B cell (primary cell): ENCODE measurements around the gene RANBP10. TPM values are rescaled to one million over a fixed set of nuclear protein-coding genes. Genes with fewer than 3 reads are reported as not detected.

Experiments
- ATAC-seq: fragments of 200-7000 bp; cut with Tn5 transposase; one replicate; pipeline ENCODE4 v1.10.0; 2021; ENCODE audit warnings: low read depth, mild to moderate bottlenecking, moderate number of reproducible peaks, moderate library complexity
- CTCF ChIA-PET: fragments of 350-600 bp; sonication (Branson Sonifier 250); formaldehyde crosslinking; loops from one replicate; lab custom pipeline; 2021; ENCODE audit warnings: antibody characterized with exemption, inconsistent platforms; lab: Charles Lee
- POLR2A ChIA-PET: fragments of 350-600 bp; sonication (Branson Sonifier 250); formaldehyde crosslinking; loops from one replicate; lab custom pipeline; 2021; ENCODE audit warnings: antibody characterized with exemption; lab: Charles Lee
- DNase-seq: peaks from one replicate; pipeline ENCODE4 v3.0.0; 2013
- H2AFZ ChIP-seq: 2 replicates; pipeline ENCODE4 v1.6.1; 2012; ENCODE audit warnings: mild to moderate bottlenecking, low read depth, low read length; ENCODE audit not compliant: insufficient read depth, poor library complexity, severe bottlenecking
- H3K27ac ChIP-seq, 2 donors: 1 replicate in 1 of 2; 2 replicates in 1 of 2; pipeline ENCODE4 v1.5.1; 2012 to 2013; ENCODE audit warnings: low read length in 2 of 2, mild to moderate bottlenecking in 2 of 2, moderate library complexity in 1 of 2
- H3K27me3 ChIP-seq, 4 experiments: fragments of 200-600 bp in 1 of 4; sonication (generic) in 1 of 4; replicated peaks in 1 of 4; 1 replicate in 2 of 4; 2 replicates in 2 of 4; pipeline versions ENCODE4 v1.6.1 to v1.7.0; 2013 to 2016; ENCODE audit warnings: low read length in 3 of 4, mild to moderate bottlenecking in 2 of 4, mixed read lengths in 1 of 4, moderate library complexity in 1 of 4; ENCODE audit not compliant: insufficient read depth in 4 of 4, control insufficient read depth in 3 of 4; ENCODE audit errors: control extremely low read depth in 1 of 4
- H3K36me3 ChIP-seq, 2 experiments: replicated peaks in 1 of 2; 1 replicate in 1 of 2; 2 replicates in 1 of 2; pipeline versions ENCODE4 v1.6.1 to v1.7.1; 2013; ENCODE audit warnings: low read length in 1 of 2; ENCODE audit not compliant: insufficient read depth in 2 of 2, control insufficient read depth in 1 of 2; ENCODE audit errors: control extremely low read depth in 1 of 2, extremely low read depth in 1 of 2
- H3K4me1 ChIP-seq, 2 donors: fragments of 200-600 bp in 1 of 2; sonication (generic) in 1 of 2; 1 replicate in 1 of 2; 2 replicates in 1 of 2; pipeline versions ENCODE4 v1.5.1 to v1.6.1; 2013 to 2017; ENCODE audit warnings: low read length in 2 of 2; ENCODE audit not compliant: control insufficient read depth in 2 of 2, insufficient read depth in 2 of 2
- H3K4me2 ChIP-seq: replicated peaks from 2 replicates; pipeline ENCODE3; 2012; ENCODE audit warnings: mild to moderate bottlenecking, low read depth, low read length; ENCODE audit not compliant: poor library complexity, severe bottlenecking
- H3K4me3 ChIP-seq, 5 experiments: fragments of 200-600 bp in 1 of 5; sonication (generic) in 1 of 5; 1 replicate in 3 of 5; 2 replicates in 2 of 5; pipeline versions ENCODE4 v1.5.1 to v1.7.0; 2011 to 2016; ENCODE audit warnings: low read length in 4 of 5, mild to moderate bottlenecking in 4 of 5, low read depth in 2 of 5, control low read depth in 1 of 5, moderate library complexity in 1 of 5; ENCODE audit not compliant: insufficient read depth in 1 of 5; ENCODE audit errors: control extremely low read depth in 1 of 5, extremely low read depth in 1 of 5
- H3K79me2 ChIP-seq: fragments of 200-600 bp; sonication (generic); one replicate; pipeline ENCODE4 v1.6.0; 2016; ENCODE audit warnings: low read length; ENCODE audit not compliant: control insufficient read depth, insufficient read depth
- H3K9ac ChIP-seq: fragments of 200-600 bp; sonication (generic); 2 replicates; pipeline ENCODE4 v1.6.1; 2017; ENCODE audit warnings: mild to moderate bottlenecking, low read length, moderate library complexity
- H3K9me3 ChIP-seq, 3 donors: one replicate each; pipeline versions ENCODE4 v1.6.1 to v1.7.1; 2013; ENCODE audit warnings: low read length in 2 of 3; ENCODE audit not compliant: control insufficient read depth in 2 of 3, insufficient read depth in 1 of 3; ENCODE audit errors: control extremely low read depth in 1 of 3
- H4K20me1 ChIP-seq: 2 replicates; pipeline ENCODE4 v1.6.0; 2012; ENCODE audit warnings: mild to moderate bottlenecking, low read length; ENCODE audit not compliant: insufficient read depth, control insufficient read depth, poor library complexity, severe bottlenecking
- H3K27ac Mint-ChIP-seq: one replicate; pipeline ENCODE4 v1.8.0; 2021; ENCODE audit warnings: mixed read lengths
- H3K27me3 Mint-ChIP-seq: one replicate; pipeline ENCODE4 v1.8.0; 2021; ENCODE audit warnings: mixed read lengths
- H3K4me1 Mint-ChIP-seq: one replicate; pipeline ENCODE4 v1.8.0; 2021; ENCODE audit warnings: mixed read lengths
- H3K4me3 Mint-ChIP-seq: one replicate; pipeline ENCODE4 v1.8.0; 2021; ENCODE audit warnings: mixed read lengths
- H3K9me3 Mint-ChIP-seq: one replicate; pipeline ENCODE4 v1.8.0; 2022; ENCODE audit warnings: mixed read lengths; ENCODE audit not compliant: insufficient read depth
- EZH2 ChIP-seq: IDR thresholded peaks from 2 replicates; pipeline ENCODE4 v1.6.1; 2012; ENCODE audit warnings: borderline replicate concordance, low read depth, mild to moderate bottlenecking, moderate library complexity, low read length; ENCODE audit not compliant: insufficient read depth, poor library complexity, severe bottlenecking
- WGBS: methylation state at CpG from one replicate; pipeline ENCODE4 v1.1.5; 2013; ENCODE audit warnings: missing lambda C conversion rate; ENCODE audit not compliant: insufficient coverage; 5-methylcytosine and 5-hydroxymethylcytosine counted together
- intact Hi-C: fragments of 100-400 bp; cut with micrococcal nuclease; formaldehyde crosslinking; loops from one replicate; pipeline ENCODE4 v1.10.0; 2022
- polyA plus RNA-seq: library from polyadenylated mRNA; depleted of rRNA; stranded (reverse); fragments of >200 nt; gene quantifications from 2 replicates; pipeline ENCODE4 v1.2.3, GENCODE V29; 2012
- total RNA-seq, 2 donors: library from RNA; stranded (reverse); fragments of 120-200 nt in 1 of 2; gene quantifications; 1 replicate in 1 of 2; 2 replicates in 1 of 2; pipeline versions ENCODE4 v1.2.3 to v1.2.4, GENCODE V29; 2013 to 2022
- TF ChIP-seq, protein P1 (sequence below): fragments of 200-600 bp; IDR thresholded peaks from one replicate; pipeline ENCODE4 v1.8.0; 2022; ENCODE audit warnings: antibody characterized with exemption, mild to moderate bottlenecking

RANBP10 gene
- total and polyA plus RNA-seq, 2 donors (not counting 1 experiment from before 2014, with no cell fraction given), result 29.0 to 32.2 TPM

DNA sequence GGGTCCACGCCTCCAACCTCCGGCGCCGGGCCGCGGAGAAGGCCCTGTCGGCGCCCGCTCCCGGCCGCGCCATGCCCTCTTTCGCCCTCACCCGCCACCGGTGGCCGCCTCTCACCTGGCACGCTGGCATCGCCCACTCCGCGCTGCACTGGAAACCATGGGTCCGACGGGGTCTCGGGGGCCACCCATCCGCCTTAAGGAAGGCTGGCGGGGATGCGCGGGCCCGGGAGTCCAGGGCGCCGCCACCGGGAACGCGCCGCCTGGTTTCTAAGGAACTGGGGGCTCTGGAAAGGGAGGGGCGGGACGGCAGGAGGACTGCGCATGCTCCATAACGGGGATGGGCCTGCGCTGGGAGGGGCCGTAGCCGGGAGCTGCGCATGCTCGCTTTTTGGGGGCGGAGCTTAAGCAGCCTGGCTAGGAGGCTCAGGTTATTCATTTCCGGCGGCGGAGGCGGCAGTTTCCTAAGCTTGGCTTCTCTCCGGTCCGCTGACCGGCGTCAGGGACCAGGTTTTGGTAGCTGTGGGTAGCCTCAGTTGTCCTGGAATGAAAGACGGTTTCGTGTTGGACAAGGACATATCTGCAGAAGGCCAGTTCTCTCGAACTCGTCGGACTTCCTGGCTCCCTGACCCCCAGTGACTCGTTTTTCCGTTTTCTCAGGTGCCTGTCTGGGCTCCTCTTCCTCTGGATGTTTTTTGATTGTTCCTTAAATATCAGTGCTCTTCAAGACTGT is 87.1 kb downstream of the RANBP10 start, which contains the start of gene GFOD2:
GFOD2 (minus strand) TSS at position 269 of the 730 bp plus-strand sequence. CDS start 33,601 bp downstream, outside the sequence.
- POLR2A ChIA-PET, result interaction anchor here (0.6 to 1.6 kb wide), 5 partner anchors 34 to 172 kb away, joined by 3 to 5 read pairs (median 4); partner anchors contain the start of genes RANBP10 and TSNAXIP1
- peaks cover 18 to 20% of the 10 kb centered on the region in 2 donors for H3K4me1 ChIP-seq
- H3K27me3 ChIP-seq, result no peaks in the 10 kb centered on the region
- H3K27ac ChIP-seq, result peak within 1 kb of the TSS; percentile 89 to 93
- peak within 1 kb of the TSS; percentile 91 for H3K9ac ChIP-seq
- peaks cover 54% of the 10 kb centered on the region for H3K79me2 ChIP-seq
- whole genome bisulfite sequencing, result under 1% methylated on average over 54 of the region's 59 CpGs
- H3K4me2 ChIP-seq, result peak within 1 kb of the TSS; percentile 93
- Mint-ChIP-seq H3K9me3 (no peaks in the 10 kb centered on the region), H3K27me3 (no peaks in the 10 kb centered on the region), H3K4me1 (peaks cover 38% of the 10 kb centered on the region), H3K4me3 (peak within 1 kb of the TSS; percentile 99), H3K27ac (peak within 1 kb of the TSS; percentile 98)
- CTCF ChIA-PET, result interaction anchor here (0.6 to 2.5 kb wide), 13 partner anchors 46 to 1155 kb away, joined by 3 to 12 read pairs (median 4); partner anchors contain the start of genes C16orf86, ENKD1, NRN1L and RANBP10
- intact Hi-C loops, result loop anchor here (1.0 to 2.0 kb wide), 7 partner anchors 46 to 366 kb away; partner anchors contain the start of genes NFATC3, NUTF2, RANBP10 and TSNAXIP1
- peak within 1 kb of the TSS; percentile 91 for H2AFZ ChIP-seq
- DNase-seq (peak; percentile 97), ATAC-seq (peak; percentile 94)
- H3K36me3 ChIP-seq, result peaks cover 0 to 8% of the 10 kb centered on the region in 2 experiments
- TF ChIP-seq, protein P1, sequence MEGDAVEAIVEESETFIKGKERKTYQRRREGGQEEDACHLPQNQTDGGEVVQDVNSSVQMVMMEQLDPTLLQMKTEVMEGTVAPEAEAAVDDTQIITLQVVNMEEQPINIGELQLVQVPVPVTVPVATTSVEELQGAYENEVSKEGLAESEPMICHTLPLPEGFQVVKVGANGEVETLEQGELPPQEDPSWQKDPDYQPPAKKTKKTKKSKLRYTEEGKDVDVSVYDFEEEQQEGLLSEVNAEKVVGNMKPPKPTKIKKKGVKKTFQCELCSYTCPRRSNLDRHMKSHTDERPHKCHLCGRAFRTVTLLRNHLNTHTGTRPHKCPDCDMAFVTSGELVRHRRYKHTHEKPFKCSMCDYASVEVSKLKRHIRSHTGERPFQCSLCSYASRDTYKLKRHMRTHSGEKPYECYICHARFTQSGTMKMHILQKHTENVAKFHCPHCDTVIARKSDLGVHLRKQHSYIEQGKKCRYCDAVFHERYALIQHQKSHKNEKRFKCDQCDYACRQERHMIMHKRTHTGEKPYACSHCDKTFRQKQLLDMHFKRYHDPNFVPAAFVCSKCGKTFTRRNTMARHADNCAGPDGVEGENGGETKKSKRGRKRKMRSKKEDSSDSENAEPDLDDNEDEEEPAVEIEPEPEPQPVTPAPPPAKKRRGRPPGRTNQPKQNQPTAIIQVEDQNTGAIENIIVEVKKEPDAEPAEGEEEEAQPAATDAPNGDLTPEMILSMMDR, result no peak
- no peak for TF ChIP-seq EZH2
- peaks cover 18% of the 10 kb centered on the region for H4K20me1 ChIP-seq
- H3K9me3 ChIP-seq, result no peaks in the 10 kb centered on the region
- peak within 1 kb of the TSS; percentile 66 to 93 (median 87) for H3K4me3 ChIP-seq
